Tibial nerve (tissue), 4 donors: ENCODE results near the gene NAT14. TPM values are rescaled to one million over a fixed set of nuclear protein-coding genes. Genes with fewer than 3 reads are reported as not detected.
"Not testable (repeated sequence)": the region's sequence is repeated elsewhere in the genome, so short reads cannot be mapped to it uniquely, and the experiment has no call there.

Experiments
- DNase-seq, 2 donors: peaks; one replicate each; pipeline ENCODE4 v3.0.0-alpha.2; 2019; ENCODE audit warnings: low spot score in 2 of 2
- H3K27ac ChIP-seq, 4 donors: fragments of 200-600 bp; sonication (generic) in 3 of 4; one replicate each; pipeline ENCODE4 v1.5.1; 2017 to 2019; ENCODE audit warnings: mild to moderate bottlenecking in 1 of 4
- H3K27me3 ChIP-seq, 2 donors: fragments of 200-600 bp; sonication (generic) in 1 of 2; one replicate each; pipeline versions ENCODE4 v1.5.1 to v1.6.0; 2017 to 2019
- H3K36me3 ChIP-seq, 3 donors: fragments of 200-600 bp; sonication (generic); one replicate each; pipeline ENCODE4 v1.5.1; 2018 to 2019
- H3K4me1 ChIP-seq, 4 donors: fragments of 200-600 bp; sonication (generic) in 3 of 4; one replicate each; pipeline ENCODE4 v1.5.1; 2017 to 2019
- H3K4me3 ChIP-seq, 4 donors: fragments of 200-600 bp; sonication (generic) in 3 of 4; one replicate each; pipeline ENCODE4 v1.5.1; 2017 to 2019; ENCODE audit warnings: mild to moderate bottlenecking in 1 of 4, moderate library complexity in 1 of 4
- H3K9me3 ChIP-seq, 4 donors: fragments of 200-600 bp; sonication (generic) in 3 of 4; one replicate each; pipeline ENCODE4 v1.5.1; 2017 to 2019
- EP300 ChIP-seq, 2 donors: sonication (generic); formaldehyde crosslinking; IDR thresholded peaks; one replicate each; pipeline ENCODE4 v1.6.1; 2017; ENCODE audit warnings: antibody characterized with exemption in 2 of 2, mild to moderate bottlenecking in 1 of 2
- POLR2A ChIP-seq, 2 donors: fragments of 450-650 bp; IDR thresholded peaks; one replicate each; pipeline ENCODE4 v1.6.1; 2017; ENCODE audit warnings: antibody characterized with exemption in 2 of 2, mild to moderate bottlenecking in 2 of 2, moderate library complexity in 2 of 2
- WGBS, 2 donors: methylation state at CpG; one replicate each; pipeline ENCODE4 v1.1.5; 2018; 5-methylcytosine and 5-hydroxymethylcytosine counted together
- total RNA-seq, 4 donors: library from RNA; depleted of rRNA; stranded (reverse); fragments of >200 nt; gene quantifications; one replicate each; pipeline ENCODE4 v1.1.0, GENCODE V29; 2016
- TF ChIP-seq, protein P1 (sequence below), 5 experiments: fragments of 200-600 bp in 3 of 5; fragments of 450-650 bp in 2 of 5; sonication (generic) in 3 of 5; IDR thresholded peaks; one replicate each; pipeline ENCODE4 v1.5.1; 2016 to 2019; ENCODE audit warnings: antibody characterized with exemption in 5 of 5, mild to moderate bottlenecking in 3 of 5, moderate library complexity in 2 of 5

The NAT14 gene
- total RNA-seq, 4 donors from 2014 or later = 3.1 to 8.0 (median 4.3) TPM

DNA sequence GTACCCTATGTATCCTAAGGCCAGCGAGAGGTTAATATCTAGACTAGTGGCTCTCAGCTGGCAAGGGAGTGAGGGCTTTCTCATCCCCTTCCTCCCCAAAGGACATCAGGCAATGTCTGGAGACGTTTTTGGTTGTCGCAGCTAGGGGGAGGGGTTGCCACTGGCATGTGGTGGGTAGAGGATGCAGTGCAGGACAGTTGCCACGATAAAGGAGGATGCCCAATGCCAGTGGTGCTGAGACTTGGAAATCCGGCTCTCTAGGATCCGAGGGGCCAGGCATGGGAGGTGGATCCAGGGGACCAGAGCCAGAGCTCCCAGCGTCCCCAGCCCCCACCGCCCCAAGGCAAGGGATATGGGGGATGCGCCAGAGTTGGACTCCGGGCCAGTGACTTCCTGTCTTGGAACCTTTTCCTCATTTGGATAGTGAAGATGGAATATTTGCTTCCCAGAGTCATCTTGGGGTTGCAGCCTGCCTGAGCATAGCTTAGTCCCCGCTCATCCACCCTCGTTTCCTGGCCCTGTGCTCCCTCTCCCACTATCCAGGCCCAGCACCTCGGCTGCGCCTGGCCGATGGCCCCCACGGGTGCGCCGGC is 8.2 kb downstream of the NAT14 start:
- H3K4me1 ChIP-seq = peaks cover 0 to 73% (median 12%) of the 10 kb centered on the region in 4 donors
- no peak for DNase-seq
- no peaks in the 10 kb centered on the region for H3K9me3 ChIP-seq
- H3K36me3 ChIP-seq = no peaks in the 10 kb centered on the region
- H3K27ac ChIP-seq = peak overlapping the region; percentile 6 to 87 (median 79)
- TF ChIP-seq EP300 (IDR thresholded peaks at IDR 0.05) = no peak
- no peak for TF ChIP-seq POLR2A (IDR thresholded peaks at IDR 0.05)
- TF ChIP-seq, protein P1, sequence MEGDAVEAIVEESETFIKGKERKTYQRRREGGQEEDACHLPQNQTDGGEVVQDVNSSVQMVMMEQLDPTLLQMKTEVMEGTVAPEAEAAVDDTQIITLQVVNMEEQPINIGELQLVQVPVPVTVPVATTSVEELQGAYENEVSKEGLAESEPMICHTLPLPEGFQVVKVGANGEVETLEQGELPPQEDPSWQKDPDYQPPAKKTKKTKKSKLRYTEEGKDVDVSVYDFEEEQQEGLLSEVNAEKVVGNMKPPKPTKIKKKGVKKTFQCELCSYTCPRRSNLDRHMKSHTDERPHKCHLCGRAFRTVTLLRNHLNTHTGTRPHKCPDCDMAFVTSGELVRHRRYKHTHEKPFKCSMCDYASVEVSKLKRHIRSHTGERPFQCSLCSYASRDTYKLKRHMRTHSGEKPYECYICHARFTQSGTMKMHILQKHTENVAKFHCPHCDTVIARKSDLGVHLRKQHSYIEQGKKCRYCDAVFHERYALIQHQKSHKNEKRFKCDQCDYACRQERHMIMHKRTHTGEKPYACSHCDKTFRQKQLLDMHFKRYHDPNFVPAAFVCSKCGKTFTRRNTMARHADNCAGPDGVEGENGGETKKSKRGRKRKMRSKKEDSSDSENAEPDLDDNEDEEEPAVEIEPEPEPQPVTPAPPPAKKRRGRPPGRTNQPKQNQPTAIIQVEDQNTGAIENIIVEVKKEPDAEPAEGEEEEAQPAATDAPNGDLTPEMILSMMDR (IDR thresholded peaks at IDR 0.05) = no peak
- H3K27me3 ChIP-seq = no peaks in the 10 kb centered on the region
- 34 to 48% methylated on average over 12 to 14 of the region's 18 CpGs for WGBS, 2 donors
- peak overlapping the region in 2 of 4 donors; percentile 11 to 45 for H3K4me3 ChIP-seq

DNA sequence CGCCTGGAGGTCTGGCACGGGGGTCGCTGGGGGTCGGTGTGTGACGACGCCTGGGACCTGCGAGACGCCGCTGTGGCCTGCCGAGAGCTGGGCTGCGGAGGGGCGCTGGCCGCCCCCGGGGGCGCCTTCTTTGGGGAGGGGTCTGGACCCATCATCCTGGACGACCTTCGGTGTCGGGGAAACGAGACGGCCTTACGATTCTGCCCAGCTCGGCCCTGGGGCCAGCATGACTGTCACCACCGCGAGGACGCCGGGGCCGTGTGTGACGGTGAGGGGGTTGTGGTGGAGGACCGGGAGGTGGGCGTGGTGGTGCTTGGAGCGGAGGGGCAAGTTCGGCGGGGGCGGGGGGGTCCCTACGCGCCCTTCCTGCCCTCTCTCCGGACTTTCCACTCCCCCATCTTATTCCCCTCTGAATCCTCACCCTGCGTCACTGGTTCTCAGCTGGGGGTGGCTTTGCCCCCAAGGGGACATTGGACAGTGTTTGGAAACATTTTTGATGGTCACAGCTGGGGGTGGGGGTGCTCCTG is 8.7 kb downstream of the NAT14 start:
- Histone ChIP-seq H3K4me1 (peaks cover 0 to 67% (median 9%) of the 10 kb centered on the region in 4 donors), H3K27ac (peak overlapping the region; percentile 6 to 87 (median 79)), H3K9me3 (no peaks in the 10 kb centered on the region), H3K36me3 (no peaks in the 10 kb centered on the region), H3K27me3 (no peaks in the 10 kb centered on the region), H3K4me3 (peak overlapping the region in 2 of 4 donors; percentile 11 to 45)
- DNase-seq = no peak
- TF ChIP-seq, protein P1 (IDR thresholded peaks at IDR 0.05) = no peak
- TF ChIP-seq EP300 (IDR thresholded peaks at IDR 0.05) = no peak
- no peak for TF ChIP-seq POLR2A (IDR thresholded peaks at IDR 0.05)
- 31 to 45% methylated on average over 20 to 28 of the region's 38 CpGs for WGBS, 2 donors

DNA sequence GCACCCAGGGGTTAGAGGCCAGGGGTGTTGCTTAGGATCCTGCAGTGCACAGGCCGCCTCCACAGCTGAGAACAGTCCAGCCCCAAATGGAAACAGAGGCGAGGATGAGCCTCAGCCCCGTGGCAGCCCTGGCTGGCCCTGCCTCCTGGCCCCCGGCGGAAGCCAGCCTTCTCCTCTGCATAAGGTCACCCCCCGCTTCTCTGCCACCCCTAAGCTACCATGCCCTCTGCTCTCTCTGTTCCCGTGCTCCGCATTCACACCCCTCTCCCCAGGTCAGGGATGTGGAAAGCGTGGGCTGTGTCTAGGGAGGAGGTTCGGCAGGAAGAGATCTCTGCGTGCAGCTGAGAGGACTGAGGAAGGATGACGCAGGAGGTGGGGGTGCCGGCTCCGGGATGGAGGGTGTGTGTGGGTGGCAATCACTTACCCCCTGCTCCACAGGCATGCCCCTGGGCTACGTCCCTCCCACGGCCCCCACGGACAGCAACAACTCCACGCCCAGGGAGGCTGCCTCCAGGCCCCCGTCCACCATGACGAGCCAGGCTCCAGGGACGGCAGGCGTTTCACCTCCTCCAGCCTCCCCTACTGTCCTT is 9.3 kb downstream of the NAT14 start:
- DNase-seq = no peak
- peak overlapping the region in 3 of 4 donors; percentile 13 to 45 (median 20) for H3K4me3 ChIP-seq
- H3K4me1 ChIP-seq = peaks cover 0 to 62% (median 9%) of the 10 kb centered on the region in 4 donors
- no peaks in the 10 kb centered on the region for H3K36me3 ChIP-seq
- WGBS, 2 donors = 8 to 15% methylated on average over 17 to 20 of the region's 22 CpGs
- H3K27ac ChIP-seq = peak overlapping the region; percentile 6 to 87 (median 79)
- H3K27me3 ChIP-seq = no peaks in the 10 kb centered on the region
- TF ChIP-seq POLR2A (IDR thresholded peaks at IDR 0.05) = no peak
- TF ChIP-seq, protein P1 (IDR thresholded peaks at IDR 0.05) = no peak
- peak in 1 of 2 donors; percentile 35 for TF ChIP-seq EP300 (IDR thresholded peaks at IDR 0.05)
- no peaks in the 10 kb centered on the region for H3K9me3 ChIP-seq

DNA sequence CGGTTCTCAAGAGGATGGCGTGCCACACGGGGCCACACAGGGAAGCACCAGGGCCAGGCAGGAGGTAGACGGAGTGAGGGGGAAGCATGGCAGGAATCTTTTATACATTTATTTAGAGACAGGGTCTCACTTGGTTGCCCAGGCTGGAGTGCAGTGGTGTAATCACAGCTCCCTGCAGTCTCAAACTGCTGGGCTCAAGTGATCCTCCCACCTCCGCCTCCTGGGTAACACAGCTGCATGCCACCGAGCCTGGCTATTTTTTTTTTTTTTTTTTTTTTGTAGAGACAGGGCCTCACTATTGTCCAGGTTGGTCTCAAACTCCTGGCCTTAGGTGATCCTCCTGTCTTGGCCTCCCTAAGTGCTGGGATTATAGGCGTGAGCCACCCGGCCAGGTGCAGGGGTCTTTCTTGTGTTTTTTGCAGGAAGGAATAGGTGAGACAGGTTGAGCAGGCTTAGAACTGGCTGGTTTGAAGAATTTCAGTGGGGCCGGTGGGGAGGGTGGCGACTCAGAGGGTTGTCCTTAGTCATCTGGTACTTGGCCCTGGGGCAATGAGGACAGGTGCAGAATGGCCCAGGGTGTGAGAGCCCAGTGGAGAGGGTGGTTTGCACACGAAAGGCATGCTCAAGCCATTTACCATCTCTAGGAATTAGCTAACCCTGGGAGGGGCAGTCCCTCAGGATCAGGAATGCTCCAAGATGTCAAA is 10.8 kb downstream of the NAT14 start:
- 78 to 83% methylated on average over 11 of the region's 11 CpGs for WGBS, 2 donors
- no peaks in the 10 kb centered on the region for H3K27me3 ChIP-seq
- peaks cover 0 to 13% (median 0%) of the 10 kb centered on the region in 3 donors for H3K36me3 ChIP-seq
- H3K4me3 ChIP-seq = no peak overlapping the region
- DNase-seq = no peak
- no peak overlapping the region for H3K27ac ChIP-seq
- H3K9me3 ChIP-seq = no peaks in the 10 kb centered on the region
- no peak for TF ChIP-seq EP300 (IDR thresholded peaks at IDR 0.05)
- TF ChIP-seq, protein P1 (IDR thresholded peaks at IDR 0.05) = no peak
- no peak for TF ChIP-seq POLR2A (IDR thresholded peaks at IDR 0.05)
- H3K4me1 ChIP-seq = peaks cover 0 to 46% (median 8%) of the 10 kb centered on the region in 4 donors

DNA sequence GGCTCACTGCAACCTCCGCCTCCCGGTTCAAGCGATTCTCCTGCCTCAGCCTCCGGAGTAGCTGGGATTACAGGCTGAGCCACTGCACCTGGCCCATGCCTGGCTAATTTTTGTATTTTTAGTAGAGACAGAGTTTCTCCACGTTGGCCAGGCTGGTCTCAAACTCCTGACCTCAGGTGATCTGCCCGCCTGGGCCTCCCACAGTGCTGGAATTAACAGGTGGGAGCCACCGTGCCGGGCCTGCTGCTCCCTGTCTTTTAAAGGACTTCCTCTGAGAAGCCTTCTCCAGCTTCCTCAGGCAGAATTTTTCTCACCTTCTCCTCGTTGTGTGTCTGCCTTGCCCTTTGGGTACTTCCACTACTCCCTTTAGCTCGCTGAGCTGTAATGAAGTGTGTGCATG is 11.8 kb downstream of the NAT14 start:
- Histone ChIP-seq H3K4me1 (peaks cover 0 to 36% (median 3%) of the 10 kb centered on the region in 4 donors), H3K36me3 (peaks cover 0 to 23% (median 0%) of the 10 kb centered on the region in 3 donors)
- DNase-seq, H3K27ac ChIP-seq, H3K9me3 ChIP-seq, H3K4me3 ChIP-seq, H3K27me3 ChIP-seq: not testable (repeated sequence)
- 77% methylated on average over 10 of the region's 10 CpGs for WGBS, 2 donors
